ENCODE data around the gene SLC19A2. TPM values are rescaled to one million over a fixed set of nuclear protein-coding genes. Genes with fewer than 3 reads are reported as not detected.
"Not testable (repeated sequence)": the region's sequence is repeated elsewhere in the genome, so short reads cannot be mapped to it uniquely, and the experiment has no call there.

The SLC19A2 gene, protein sequence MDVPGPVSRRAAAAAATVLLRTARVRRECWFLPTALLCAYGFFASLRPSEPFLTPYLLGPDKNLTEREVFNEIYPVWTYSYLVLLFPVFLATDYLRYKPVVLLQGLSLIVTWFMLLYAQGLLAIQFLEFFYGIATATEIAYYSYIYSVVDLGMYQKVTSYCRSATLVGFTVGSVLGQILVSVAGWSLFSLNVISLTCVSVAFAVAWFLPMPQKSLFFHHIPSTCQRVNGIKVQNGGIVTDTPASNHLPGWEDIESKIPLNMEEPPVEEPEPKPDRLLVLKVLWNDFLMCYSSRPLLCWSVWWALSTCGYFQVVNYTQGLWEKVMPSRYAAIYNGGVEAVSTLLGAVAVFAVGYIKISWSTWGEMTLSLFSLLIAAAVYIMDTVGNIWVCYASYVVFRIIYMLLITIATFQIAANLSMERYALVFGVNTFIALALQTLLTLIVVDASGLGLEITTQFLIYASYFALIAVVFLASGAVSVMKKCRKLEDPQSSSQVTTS
- total RNA-seq, result 20.9 TPM

DNA sequence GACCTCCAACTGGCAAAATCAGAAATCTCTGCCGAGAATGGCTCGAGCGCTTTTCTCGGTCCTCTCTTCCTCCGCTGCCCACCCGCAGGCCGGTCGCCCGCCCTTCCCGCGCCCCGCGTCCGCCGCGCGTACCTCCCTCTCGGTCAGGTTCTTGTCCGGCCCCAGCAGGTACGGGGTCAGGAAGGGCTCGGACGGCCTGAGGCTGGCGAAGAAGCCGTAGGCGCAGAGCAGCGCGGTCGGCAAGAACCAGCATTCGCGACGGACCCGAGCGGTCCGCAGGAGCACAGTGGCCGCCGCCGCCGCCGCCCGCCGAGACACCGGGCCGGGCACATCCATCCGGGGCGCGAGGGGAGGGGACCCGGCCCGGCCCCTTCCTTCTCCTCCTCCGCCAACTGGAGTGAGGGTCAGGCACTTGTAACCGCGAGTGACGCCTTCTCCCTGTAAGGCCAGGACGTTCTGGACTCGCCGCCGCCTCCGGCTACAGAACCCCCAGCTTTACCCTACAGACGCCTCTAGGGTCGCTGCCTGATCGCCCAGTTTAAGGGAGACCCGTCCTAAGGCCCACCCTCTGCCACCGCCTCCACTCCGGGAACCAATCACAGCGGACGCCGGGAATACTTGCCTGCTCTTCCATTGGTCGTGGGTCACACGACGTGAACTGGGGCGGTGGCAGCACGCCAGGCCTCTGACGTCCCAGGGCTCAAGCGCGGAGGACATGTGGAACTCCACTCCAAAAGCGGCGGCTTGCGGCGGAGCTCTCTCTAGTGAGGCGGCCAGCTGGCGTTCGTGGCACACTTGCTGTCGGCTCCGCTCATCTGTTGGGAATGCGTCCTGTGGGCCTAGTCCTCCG is at the start of gene SLC19A2:
TSS of gene SLC19A2 (minus strand) at position 514 of the 850 bp plus-strand sequence. CDS start at position 336, 178 bp downstream.
- DNase-seq (ENCODE audit: low spot score), result peak; percentile 100

DNA sequence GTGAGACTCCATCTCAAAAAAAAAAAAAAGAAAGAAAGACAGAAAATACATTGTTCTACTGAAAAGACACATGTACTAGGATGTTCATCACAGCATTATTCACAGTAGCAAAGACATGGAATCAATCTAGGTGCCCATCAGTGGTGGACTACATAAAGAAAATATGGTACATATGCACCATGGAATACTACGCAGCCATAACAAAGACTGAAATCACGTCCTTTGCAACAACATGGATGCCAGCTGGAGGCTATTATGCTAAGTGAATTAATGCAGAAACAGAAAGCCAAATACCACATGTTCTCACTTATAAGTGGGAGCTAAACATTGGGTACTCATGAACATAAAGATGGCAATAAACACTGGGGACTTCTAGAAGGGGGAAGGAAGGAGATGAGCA is 48.9 kb upstream of the SLC19A2 start:
- DNase-seq (ENCODE audit: low spot score), result no peak

DNA sequence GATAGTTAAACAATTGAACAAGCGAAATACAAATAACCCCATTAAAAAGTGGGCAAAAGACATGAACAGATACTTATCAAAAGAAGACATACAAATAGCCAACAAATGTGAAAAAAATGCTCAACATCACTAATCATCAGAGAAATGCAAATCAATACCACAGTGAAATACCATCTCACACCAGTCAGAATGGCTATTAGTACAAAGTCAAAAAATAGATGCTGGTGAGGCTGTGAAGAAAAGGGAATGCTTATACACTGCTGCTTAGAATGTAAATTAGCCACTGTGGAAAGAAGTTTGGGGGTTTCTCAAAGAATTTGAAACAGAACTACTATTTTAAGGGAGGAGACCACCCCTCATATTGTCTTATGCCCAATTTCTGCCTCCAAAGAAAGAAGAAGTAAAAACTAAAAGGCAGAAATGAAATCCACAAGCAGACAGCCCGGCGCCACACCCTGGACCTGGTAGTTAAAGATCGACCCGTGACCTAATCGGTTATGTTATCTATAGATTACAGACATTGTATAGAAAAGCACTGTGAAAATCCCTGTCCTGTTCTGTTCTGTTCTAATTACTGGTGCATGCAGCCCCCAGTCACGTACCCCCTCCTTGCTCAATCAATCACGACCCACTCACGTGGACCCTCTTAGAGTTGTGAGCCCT is 47.9 kb upstream of the SLC19A2 start:
- DNase-seq (ENCODE audit: low spot score), result not testable (repeated sequence)

DNA sequence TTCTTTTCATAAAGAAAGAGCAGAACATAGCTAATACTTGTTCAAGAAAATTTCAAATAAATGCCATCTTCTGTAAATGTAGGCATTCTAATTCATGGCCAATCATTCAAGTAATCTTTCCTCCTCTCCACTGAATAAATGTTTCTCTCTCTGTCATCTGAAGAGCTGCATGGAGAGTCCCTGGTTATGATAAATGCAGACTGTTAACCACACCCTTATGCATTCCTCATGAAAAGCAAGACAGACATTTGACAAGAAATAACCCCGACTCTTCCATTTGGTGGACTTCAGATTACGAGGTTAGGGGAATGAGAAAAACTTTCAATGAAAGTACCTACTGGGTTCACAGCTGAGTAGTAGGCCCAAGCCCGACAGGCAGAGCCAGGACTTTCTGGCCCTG is 44.7 kb upstream of the SLC19A2 start:
- no peak for DNase-seq (ENCODE audit: low spot score)

DNA sequence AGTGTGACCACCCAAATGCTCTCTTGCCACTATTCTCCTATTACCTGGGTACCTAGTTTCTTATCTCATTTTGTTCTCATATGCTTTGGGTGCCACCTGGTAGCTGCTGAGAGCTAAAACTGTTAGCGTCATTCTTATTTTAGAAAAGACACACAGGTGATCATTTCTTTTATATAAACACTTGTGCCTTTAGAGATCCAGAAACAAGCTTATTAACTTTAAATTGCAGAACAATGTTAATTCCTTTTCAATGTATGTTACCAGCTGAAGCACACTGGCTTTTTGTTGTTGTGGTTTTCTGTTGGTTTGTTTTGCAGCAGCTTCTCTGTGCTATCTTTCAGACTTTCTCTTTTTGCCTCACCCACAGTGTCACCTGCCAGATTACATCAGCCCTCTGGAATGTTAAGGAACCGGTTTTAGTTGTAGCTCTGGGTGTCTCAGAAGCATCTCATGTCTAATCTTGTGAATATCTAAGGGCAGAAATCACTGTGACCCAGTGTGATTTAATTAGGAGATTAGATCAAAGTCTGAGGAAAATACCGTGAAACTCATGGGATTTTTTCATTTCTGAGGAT is 43.4 kb upstream of the SLC19A2 start:
- DNase-seq (ENCODE audit: low spot score), result peak; percentile 60

DNA sequence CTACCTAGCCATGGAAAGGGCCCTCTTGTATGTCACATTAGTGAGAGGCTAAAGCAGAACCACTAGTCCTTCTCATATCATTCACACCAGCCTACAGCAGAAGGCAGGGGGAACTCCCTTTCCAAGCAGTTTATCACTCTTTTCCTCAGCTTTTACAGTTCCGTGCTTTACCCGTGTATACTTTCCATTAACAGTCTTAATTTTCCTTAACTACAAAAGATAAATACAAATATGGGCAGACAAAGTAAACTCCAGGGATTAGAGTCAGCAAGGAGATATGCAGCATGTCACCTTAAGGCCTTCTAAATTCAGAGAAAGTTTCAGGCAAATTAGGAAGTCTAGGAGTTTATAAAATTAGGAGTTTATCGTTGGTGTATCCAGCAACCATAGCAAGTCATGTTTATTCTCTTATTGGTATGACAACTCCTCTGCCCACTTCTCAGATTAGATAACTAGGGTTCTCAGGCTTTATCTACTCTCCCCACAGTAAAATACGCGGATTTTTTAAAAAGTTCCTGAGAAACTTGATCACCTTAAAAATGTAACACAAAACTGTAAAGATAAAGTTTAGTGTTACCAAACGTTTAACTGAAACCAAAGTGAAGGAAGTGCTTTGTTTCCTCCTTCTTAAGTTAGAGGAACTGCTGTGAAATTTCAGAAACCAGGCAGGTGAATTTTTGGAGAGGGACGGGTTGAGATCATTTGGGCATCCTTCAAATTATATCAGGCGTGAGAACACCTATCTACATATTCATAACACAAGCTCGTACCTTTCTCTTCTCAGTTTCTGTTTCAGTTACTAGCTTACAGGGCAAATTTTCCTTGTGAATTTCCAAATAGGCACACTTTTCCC is 42.7 kb upstream of the SLC19A2 start:
- DNase-seq (ENCODE audit: low spot score), result no peak

DNA sequence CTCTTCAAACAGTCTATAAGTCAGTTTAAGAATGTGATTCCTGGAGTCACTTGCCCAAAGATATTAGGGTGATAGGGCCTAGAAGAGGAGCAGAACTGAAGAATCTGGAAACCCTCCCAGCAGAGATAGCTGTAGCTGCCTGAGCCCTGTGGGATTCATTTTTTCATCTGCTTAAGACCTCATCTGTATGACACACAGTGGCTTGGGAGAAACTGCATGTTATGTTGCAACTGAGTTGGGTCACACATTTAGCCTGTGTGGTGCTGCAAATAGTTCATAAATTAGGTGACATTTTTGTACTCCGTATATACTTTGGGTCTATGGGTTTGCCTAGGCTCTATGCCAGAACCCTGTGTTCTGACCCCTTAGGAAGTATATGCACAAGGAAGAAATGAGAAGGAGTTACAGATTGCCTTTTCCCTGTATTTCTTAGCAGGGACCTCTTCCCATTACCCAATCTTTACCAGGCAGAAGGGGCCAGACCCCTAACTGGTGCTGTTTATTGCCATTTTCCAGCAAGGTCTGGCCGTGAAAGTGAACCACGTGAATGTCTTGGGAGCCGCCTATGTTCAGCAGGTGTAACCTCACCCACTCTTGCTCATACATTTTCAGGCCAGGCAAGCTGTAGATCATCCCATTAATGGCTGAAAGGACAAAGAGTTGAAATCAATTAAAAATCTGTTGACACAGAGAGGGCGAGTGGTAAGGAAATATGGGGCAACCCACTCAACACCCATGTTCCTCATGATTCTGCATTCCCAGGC is 41.9 kb upstream of the SLC19A2 start:
- DNase-seq (ENCODE audit: low spot score), result no peak

DNA sequence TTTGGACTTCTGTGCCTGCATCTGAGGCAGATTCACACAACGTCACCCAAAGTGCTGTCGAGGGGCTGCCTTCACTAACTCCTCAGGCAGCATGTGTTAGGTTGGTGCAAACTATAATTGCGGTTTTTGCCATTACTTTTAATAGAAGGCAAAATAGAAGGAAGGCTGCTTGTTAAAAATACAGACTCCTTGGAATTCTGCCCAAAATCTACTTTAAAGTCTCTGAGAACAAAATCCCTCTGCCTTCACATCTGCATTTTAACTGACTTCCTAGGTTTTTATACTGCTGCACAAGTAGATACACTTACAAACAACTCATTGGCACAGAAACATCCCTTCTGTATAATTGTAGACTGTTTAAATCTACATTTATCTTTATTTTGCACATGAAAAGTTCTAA is 41.3 kb upstream of the SLC19A2 start:
- DNase-seq (ENCODE audit: low spot score), result no peak

DNA sequence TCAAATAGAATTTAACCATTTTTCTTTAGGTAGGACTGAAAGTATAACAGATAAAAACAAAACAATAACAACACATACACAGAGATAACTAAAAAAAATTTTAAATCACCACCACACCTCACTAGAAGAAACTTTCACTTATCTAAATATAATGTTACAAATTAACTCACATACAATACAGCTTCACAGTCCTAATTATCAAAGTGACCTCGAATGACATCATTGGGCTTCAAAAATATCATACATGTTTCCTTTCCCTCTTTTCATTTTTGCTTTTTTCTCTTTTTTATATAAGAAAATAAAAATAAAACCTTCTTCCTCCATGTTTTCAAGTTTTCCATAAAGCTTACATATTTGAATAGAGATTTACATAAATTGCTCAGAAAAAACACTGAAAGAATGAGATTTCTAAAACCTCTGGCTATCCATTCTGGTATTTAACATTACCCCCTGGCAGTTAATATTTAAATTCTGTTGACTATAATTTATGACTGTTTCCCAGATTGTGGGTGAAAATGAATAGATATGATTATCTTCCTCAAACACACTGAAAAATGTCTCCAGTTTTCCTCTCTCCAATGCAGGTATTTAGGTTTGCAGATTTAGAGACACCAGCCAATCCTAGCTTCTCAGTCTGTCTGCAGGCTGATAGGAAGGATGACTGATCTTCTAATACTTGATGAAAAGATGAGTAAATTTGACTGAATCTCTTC is 40.5 kb upstream of the SLC19A2 start:
- no peak for DNase-seq (ENCODE audit: low spot score)

DNA sequence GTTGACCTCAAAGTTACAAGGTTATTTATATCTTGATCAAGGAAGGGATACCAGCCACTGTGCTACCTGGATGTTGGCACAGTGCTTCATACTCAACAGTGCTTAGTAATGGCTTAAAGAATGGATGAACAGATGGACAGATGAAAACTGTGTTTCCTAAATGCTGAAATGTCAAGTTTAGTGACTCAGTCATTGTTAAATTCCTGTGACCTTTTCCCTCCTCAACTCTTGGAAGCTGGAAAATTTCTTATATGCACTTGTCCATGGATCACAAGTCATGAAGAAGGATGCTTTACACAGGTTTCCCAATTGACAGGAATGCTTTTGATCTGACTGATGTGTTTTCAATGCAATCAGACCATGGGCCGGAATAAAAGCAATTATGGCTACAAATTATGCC is 39.6 kb upstream of the SLC19A2 start:
- no peak for DNase-seq (ENCODE audit: low spot score)

DNA sequence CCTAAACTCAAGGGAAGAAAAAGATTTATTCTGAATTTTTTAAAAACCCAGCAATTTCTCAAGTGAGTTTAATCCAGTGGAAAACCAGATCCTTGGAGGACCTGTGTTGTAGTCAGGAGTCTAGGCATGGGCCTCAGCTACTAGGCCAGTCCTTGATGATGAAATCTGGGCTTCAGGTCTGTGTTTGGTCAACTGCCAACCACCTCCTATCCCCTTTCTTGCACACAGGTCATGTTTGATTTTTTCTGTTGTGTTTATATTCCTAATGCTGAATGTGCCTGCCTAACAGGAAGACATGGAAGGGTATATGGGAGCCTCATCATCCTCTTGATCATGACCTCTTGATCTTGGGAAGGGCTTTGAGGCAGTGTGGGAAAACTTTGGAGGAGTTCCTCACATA is 38.2 kb upstream of the SLC19A2 start:
- DNase-seq (ENCODE audit: low spot score), result no peak

DNA sequence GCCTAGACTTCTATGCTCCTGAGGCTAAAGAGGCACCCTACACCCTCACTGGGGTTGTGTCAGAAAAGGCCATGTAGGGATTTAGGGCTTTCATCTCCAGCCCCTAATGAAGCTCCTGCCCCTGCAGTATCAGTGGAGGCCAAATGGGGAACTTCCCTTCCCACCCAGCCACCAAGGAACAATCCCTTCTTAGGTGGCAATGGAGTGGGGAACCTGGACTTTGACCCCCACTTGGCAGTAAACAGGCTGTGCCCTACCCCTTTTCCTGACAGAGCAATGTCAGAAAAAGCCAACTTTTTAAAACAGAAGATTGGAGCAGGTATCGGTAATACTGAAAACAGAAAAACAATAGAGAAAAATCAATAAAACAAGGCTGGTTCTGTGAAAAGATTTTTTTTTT is 35.5 kb upstream of the SLC19A2 start:
- no peak for DNase-seq (ENCODE audit: low spot score)

DNA sequence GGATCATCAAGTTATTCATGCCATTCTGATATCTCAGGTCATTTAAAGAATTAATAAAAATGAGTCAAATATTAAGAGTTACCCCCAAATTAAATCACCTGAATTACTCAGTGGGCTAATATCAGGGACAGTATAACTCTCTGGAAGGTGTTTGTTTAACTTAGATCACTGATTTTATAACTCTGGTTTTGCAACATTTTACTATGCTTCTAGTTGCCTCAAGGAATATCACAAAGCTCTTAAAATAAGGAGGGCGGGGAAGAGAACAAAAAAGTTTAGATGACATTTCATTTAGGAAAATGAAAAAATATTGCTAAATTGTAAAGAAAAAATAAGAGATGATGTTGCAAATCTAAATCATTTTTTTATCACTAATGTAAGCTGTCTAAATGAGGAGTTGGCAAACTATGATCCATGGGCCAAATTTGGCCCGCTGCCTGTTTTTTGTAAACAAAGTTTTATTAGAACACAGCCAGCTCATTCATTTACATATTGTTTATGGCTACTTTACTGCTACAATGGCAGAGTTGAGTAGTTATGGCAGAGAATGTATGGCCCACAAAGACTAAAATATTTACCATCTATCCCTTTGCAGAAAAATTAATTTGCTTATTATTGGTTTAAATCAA is 31.9 kb upstream of the SLC19A2 start:
- DNase-seq (ENCODE audit: low spot score), result no peak

DNA sequence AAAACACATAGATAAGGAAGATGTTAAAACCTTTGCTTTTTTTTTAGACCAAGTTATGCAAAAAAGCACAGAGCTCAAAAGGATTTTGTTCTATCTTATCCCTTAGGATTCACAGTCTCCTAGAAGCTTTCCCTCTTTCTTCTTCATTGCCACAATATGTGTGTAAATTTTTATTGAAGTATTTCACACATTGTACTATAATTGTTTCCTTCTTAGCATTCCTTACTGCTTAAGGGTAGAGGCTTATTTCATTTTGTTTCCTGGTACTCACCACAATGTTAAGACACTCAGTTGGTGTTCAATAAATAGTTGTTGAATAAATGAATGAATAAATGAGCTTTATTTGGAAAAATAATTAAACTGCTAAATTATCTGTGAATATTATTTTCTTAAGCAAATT is 29.9 kb upstream of the SLC19A2 start:
- no peak for DNase-seq (ENCODE audit: low spot score)

DNA sequence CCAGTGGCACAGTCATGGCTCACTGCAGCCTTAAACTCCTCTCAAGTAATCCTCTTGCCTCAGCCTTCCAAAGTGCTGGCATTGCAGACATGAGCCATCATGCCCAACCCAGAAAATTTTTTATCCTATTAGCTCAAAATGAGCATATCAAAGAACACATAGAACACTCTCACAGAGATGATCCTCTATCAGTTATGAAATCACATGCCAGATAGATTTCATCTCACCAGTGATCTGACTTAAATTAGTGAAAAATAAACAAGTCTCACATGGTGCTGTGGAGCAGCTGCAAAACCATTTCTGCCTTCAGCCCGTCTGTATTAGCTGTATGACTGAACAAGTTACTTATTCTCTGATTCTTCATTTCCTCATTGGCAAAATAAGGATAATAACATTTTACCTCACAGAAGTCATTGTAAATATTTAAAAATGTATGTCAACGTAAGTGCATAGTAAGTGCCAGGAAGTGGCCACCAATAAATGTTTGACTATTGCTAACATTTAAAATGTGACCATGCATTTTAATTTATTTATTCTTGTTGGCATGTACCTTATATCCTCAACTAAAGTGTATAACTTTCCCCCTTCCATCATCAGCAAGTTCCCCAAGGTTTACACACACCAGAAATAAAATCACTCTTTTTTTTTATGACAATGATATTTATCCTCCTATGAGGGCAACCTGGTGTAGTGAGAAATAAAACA is 29.0 kb upstream of the SLC19A2 start:
- no peak for DNase-seq (ENCODE audit: low spot score)

DNA sequence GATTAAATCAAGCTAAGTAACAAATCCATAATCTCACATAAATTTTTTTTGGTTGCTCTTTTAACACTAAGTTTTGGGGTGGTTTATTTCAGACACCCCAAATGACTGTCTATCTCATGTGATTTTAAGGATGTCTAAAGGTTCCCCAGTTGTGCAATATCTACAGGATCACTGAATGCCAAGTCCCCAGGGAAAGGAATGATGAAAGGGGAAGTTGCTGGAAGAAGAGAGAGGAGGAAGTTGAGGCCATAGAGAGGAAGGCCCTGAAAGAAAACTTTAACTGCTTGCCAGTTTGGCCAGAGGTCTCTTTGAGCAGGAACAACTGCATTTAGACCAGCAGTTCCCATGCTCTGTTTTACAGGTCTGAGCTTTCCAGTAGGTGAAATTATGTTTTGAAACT is 27.5 kb upstream of the SLC19A2 start:
- no peak for DNase-seq (ENCODE audit: low spot score)

DNA sequence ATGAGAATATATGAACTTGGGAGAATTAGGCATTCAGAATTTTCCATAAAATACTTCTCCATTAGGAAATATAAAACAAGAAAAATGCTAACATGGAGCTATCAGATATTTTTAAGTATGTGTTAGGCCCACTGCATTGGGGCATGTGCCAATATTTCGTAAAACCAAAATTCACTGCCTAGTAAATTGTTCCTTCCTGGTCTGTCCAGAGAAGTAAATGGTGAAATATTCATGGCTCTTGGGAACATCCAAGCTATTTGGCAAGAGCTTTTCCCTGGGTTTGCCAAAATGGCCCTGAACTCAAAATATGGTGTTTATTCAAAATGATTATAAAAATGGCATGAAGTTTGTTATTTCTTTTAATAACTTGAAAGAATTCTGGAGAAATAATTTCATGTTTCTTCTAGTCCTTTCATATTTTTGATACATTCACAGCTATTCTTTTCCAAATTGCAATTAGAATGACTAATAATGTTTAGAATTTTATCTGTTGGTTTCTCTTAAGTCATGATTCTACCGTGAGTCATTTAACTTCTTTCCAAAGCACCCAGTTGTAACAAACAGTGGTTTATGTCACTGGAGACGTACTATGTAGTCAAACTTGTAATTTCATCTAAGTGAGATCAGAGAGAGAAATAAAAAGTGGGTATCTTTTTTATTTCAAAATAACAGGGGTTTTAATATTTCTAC is 25.7 kb upstream of the SLC19A2 start:
- DNase-seq (ENCODE audit: low spot score), result peak; percentile 52

DNA sequence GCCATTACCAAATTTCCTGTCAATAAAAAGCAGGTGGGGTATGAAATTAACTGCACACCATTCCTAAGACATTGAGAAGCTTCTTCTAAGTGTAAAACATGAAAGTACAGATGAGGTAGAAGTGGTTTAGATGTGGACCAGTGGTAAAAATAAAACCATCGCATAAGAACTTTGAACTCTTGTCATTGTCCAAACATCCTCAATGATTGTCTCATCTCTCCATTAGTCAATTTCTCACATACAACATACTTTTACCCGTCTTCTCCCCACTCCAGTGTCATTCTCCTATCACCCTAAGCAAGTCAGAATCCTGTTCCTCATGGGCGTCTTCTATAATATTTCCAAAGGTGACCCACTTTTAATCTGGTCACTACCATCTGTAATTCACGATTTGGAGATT is 24.3 kb upstream of the SLC19A2 start:
- no peak for DNase-seq (ENCODE audit: low spot score)
